Ovary (tissue), 9 donors: Measurements from ENCODE around the gene CD209. TPM values are rescaled to one million over a fixed set of nuclear protein-coding genes. Genes with fewer than 3 reads are reported as not detected.

Experiments
- DNase-seq, 5 donors: peaks; one replicate each; pipeline ENCODE4 v3.0.0-alpha.2; 2019 to 2020
- H3K27ac ChIP-seq, 2 donors: fragments of 200-600 bp; one replicate each; pipeline versions ENCODE4 v1.5.1 to v1.8.0; 2019 to 2022
- H3K27me3 ChIP-seq: fragments of 200-600 bp; one replicate; pipeline ENCODE4 v1.8.0; 2022
- H3K36me3 ChIP-seq: fragments of 200-600 bp; sonication (generic); one replicate; pipeline ENCODE4 v1.5.1; 2019
- H3K4me1 ChIP-seq: one replicate; pipeline ENCODE4 v1.8.1; 2013; ENCODE audit warnings: mild to moderate bottlenecking, moderate library complexity; ENCODE audit not compliant: insufficient read depth
- H3K4me3 ChIP-seq: fragments of 200-600 bp; sonication (generic); one replicate; pipeline ENCODE4 v1.5.1; 2017
- H3K9me3 ChIP-seq, 2 donors: fragments of 200-600 bp in 1 of 2; sonication (generic) in 1 of 2; one replicate each; pipeline versions ENCODE4 v1.5.1 to v1.8.1; 2013 to 2019; ENCODE audit warnings: mild to moderate bottlenecking in 1 of 2, moderate library complexity in 1 of 2
- EP300 ChIP-seq: sonication (generic); formaldehyde crosslinking; IDR thresholded peaks from one replicate; pipeline ENCODE4 v1.6.1; 2017; ENCODE audit warnings: antibody characterized with exemption
- POLR2A ChIP-seq: fragments of 450-650 bp; IDR thresholded peaks from one replicate; pipeline ENCODE4 v1.6.1; 2017; ENCODE audit warnings: antibody characterized with exemption, mild to moderate bottlenecking, moderate library complexity
- WGBS, 3 donors: extraction: QIAGEN DNeasy Blood & Tissue Kit in 1 of 3; methylation state at CpG; one replicate each; pipeline versions ENCODE4 v1.1.5 to v1.1.7; 2013 to 2017; 5-methylcytosine and 5-hydroxymethylcytosine counted together
- intact Hi-C, 4 donors: fragments of 100-400 bp; cut with DNase I; formaldehyde crosslinking; loops; one replicate each; pipeline versions ENCODE4 v1.11.0 to v1.15.1; 2022 to 2023
- polyA plus RNA-seq, 2 donors: library from polyadenylated mRNA; stranded (reverse); fragments of 200-250 nt in 1 of 2; fragments of 350-450 nt in 1 of 2; fragmentation: Illumina TruSeq in 1 of 2; extraction: RNeasy Lipid Tissue Mini Kit (QIAGEN cat#74804) in 1 of 2; gene quantifications; one replicate each; pipeline ENCODE4 v1.2.3, GENCODE V29; 2013 to 2014
- total RNA-seq, 7 donors: library from RNA; depleted of rRNA in 2 of 7; stranded (reverse); fragments of >200 nt in 2 of 7; fragmentation: NEBNext Ultra II Directional in 3 of 7; extraction: Animal tissue kit (Norgen Biotek cat#: 25700) in 3 of 7; gene quantifications; one replicate each; pipeline versions ENCODE4 v1.1.0 to v1.2.4, GENCODE V29; 2016 to 2023
- TF ChIP-seq, protein P1 (sequence below), 3 donors: fragments of 450-650 bp in 2 of 3; fragments of 200-600 bp in 1 of 3; IDR thresholded peaks; one replicate each; pipeline versions ENCODE4 v1.5.1 to v1.8.0; 2016 to 2022; ENCODE audit warnings: antibody characterized with exemption in 3 of 3, mild to moderate bottlenecking in 1 of 3
- donor health status: DM: no; HTN: no; CAD: no; lungs with moderate emphysema.
- donor health status: DM: no; HTN: no; CAD: no.
- donor health status: Bipolar disorder and iron deficiency.
- donor health status: DM: yes; HTN: yes; CAD: no.
- donor health status: DM: no; HTN: no; CAD: no.
- donor health status: DM: yes; HTN: yes; CAD: no.

Gene CD209
- total and polyA plus RNA-seq, 9 donors, result 0.48 to 26.1 (median 1.7) TPM

GRCh38 chr19:7742991-7743390 lies 4.3 kb downstream of the CD209 start:
- Histone ChIP-seq H3K9me3 (no peaks in the 10 kb centered on the region), H3K4me1 (no peaks in the 10 kb centered on the region), H3K27ac (no peak overlapping the region), H3K36me3 (no peaks in the 10 kb centered on the region), H3K4me3 (no peak overlapping the region), H3K27me3 (no peaks in the 10 kb centered on the region)
- intact Hi-C loops, result no loop called here
- DNase-seq, result no peak
- 43 to 59% (median 53%) methylated on average over 11 of the region's 11 CpGs for WGBS, 3 donors
- TF ChIP-seq EP300 (no peak), POLR2A (no peak)
- TF ChIP-seq, protein P1, sequence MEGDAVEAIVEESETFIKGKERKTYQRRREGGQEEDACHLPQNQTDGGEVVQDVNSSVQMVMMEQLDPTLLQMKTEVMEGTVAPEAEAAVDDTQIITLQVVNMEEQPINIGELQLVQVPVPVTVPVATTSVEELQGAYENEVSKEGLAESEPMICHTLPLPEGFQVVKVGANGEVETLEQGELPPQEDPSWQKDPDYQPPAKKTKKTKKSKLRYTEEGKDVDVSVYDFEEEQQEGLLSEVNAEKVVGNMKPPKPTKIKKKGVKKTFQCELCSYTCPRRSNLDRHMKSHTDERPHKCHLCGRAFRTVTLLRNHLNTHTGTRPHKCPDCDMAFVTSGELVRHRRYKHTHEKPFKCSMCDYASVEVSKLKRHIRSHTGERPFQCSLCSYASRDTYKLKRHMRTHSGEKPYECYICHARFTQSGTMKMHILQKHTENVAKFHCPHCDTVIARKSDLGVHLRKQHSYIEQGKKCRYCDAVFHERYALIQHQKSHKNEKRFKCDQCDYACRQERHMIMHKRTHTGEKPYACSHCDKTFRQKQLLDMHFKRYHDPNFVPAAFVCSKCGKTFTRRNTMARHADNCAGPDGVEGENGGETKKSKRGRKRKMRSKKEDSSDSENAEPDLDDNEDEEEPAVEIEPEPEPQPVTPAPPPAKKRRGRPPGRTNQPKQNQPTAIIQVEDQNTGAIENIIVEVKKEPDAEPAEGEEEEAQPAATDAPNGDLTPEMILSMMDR (IDR thresholded peaks at IDR 0.05), result no peak

DNA sequence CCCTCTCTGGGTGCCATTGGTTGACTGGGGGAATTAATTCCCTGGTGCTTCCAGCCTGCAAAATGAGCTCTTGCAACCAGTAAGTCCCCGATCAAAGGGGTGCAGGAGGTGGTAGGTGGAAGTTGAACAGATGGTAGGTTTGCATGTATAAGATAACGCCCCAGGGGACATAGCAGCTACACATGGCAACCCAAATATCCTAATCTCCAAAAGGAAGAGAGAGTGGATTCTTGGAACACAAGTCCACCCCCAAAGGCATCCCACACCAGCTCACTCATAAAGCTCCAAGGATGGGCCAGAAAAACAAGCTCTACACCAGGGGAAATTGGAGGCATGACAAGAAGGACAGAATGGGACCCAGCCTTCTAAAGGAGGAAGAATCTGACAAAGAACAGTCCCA lies 4.8 kb downstream of the CD209 start:
- Histone ChIP-seq H3K4me3 (no peak overlapping the region), H3K4me1 (no peaks in the 10 kb centered on the region), H3K27ac (no peak overlapping the region), H3K9me3 (no peaks in the 10 kb centered on the region), H3K36me3 (no peaks in the 10 kb centered on the region), H3K27me3 (no peaks in the 10 kb centered on the region)
- DNase-seq, result peak in 1 of 5 donors; percentile 3
- intact Hi-C loops, result no loop called here
- WGBS, 3 donors, result 70 to 83% (median 73%) methylated on average over 2 of the region's 2 CpGs
- TF ChIP-seq POLR2A (no peak), EP300 (no peak)
- TF ChIP-seq, protein P1 (IDR thresholded peaks at IDR 0.05), result no peak

DNA sequence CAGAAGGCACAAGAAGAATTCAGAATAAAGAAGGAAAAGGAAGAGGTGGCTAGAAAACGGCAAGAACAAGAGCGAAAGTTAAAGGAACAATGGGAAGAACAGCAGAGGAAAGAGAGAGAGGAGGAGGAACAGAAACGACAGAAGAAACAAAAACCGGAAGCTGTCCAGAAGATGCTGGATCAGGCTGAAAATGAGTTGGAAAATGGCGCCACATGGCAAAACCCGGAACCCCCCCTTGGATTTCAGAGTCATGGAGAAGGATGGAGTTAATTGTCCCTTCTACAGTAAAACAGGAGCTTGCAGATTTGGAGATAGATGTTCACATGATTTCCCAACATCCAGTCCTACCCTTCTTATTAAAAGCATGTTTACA lies 6.7 kb downstream of the CD209 start:
- H3K4me3 ChIP-seq, result no peak overlapping the region
- 79 to 87% (median 79%) methylated on average over 6 of the region's 6 CpGs for WGBS, 3 donors

GRCh38 chr19:7739801-7740681 lies 7.3 kb downstream of the CD209 start:
- no peak overlapping the region for H3K4me3 ChIP-seq
- no peak for DNase-seq
- H3K27ac ChIP-seq, result no peak overlapping the region
- no peaks in the 10 kb centered on the region for H3K9me3 ChIP-seq
- WGBS, 3 donors, result 74 to 78% (median 76%) methylated on average over 19 of the region's 19 CpGs
- intact Hi-C loops, result no loop called here
- H3K36me3 ChIP-seq, result no peaks in the 10 kb centered on the region
- no peaks in the 10 kb centered on the region for H3K27me3 ChIP-seq
- TF ChIP-seq POLR2A (no peak), EP300 (no peak)
- TF ChIP-seq, protein P1 (IDR thresholded peaks at IDR 0.05), result no peak
- H3K4me1 ChIP-seq, result no peaks in the 10 kb centered on the region

More for the DNA sequence above, 6.7 kb downstream of the CD209 start:
- H3K9me3 ChIP-seq, result no peaks in the 10 kb centered on the region
- DNase-seq, result no peak
- no peaks in the 10 kb centered on the region for H3K36me3 ChIP-seq
- no peak for TF ChIP-seq EP300
- no peak for TF ChIP-seq POLR2A
- TF ChIP-seq, protein P1 (IDR thresholded peaks at IDR 0.05), result no peak
- no peak overlapping the region for H3K27ac ChIP-seq
- no peaks in the 10 kb centered on the region for H3K4me1 ChIP-seq
- intact Hi-C loops, result no loop called here
- no peaks in the 10 kb centered on the region for H3K27me3 ChIP-seq
